Measurements from ENCODE around the gene ELL.
"Not testable (repeated sequence)": the region's sequence is repeated elsewhere in the genome, so short reads cannot be mapped to it uniquely, and the experiment has no call there.

ELL gene

DNA sequence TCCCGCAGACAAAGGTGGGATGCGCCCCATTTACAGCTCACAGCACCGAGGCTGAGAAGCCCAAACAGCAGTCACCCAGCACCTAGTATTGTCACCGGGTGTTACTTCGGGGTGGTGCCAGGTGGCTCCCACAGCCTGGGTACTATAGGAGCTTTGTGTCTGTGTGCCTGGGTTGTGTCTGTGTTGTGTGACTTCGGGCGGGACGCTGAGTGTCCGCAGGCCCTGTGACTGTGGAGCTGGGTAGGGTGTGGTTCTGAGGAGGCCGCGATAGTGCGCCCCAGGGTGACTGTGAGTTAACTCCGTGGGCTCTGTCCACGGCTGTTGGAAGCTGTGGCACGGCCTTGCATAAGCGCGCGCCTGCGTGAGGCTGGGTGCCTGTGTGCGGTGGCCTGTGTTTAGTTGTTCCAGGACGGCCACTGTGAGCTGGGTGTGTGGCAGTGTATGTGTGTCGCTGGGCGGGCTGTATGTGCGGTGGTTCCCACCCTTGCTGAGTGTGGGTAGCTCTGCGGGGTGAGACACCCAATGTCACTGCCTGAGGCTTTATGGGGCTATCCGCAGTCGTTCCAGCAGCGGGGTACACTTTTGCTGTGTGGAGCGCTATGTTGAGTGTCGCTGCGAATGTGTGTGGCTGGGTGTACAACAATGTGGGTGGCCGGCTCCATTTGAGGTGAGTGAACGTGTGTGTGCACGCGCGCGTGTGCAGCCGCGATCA is 103.2 kb downstream of the ELL start:
- DNase-seq, result peak; percentile 47

- peak; percentile 64 for DNase-seq
These were observed 103.8 kb downstream of the ELL start for GRCh38 chr19:18418029-18418482.

- DNase-seq, result peak; percentile 40
These were observed 104.4 kb downstream of the ELL start for GRCh38 chr19:18417250-18418028.

- DNase-seq, result peak; percentile 74
These were observed 105.1 kb downstream of the ELL start for GRCh38 chr19:18416778-18417249.

- no peak for DNase-seq
These were observed 106.5 kb downstream of the ELL start for GRCh38 chr19:18415178-18415867.

GRCh38 chr19:18414504-18415177 is 107.2 kb downstream of the ELL start:
- DNase-seq, result peak; percentile 16

- DNase-seq, result no peak
These were observed 109.1 kb downstream of the ELL start for GRCh38 chr19:18412610-18413239.

DNA sequence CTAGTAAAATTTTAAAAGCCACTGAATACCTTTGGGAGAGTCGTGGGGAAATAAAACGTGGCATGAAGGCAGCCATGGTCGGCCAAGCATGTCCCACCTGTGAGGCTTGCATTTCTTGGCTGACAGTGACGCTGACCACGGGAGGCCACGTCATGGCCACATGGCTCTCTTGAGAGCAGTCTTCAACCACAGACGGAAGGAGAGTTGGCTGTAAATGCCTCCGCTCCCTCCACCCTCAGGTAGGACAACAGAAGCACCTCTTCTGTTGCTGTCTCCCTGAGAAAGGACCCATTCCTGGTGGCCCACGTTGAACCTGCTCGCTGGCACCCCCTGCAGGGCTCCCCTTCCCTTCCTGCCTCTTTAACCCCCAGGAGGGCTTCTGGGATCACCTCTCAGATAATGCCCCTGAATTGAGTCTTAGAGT is 113.8 kb downstream of the ELL start:
- DNase-seq, result peak; percentile 61

DNA sequence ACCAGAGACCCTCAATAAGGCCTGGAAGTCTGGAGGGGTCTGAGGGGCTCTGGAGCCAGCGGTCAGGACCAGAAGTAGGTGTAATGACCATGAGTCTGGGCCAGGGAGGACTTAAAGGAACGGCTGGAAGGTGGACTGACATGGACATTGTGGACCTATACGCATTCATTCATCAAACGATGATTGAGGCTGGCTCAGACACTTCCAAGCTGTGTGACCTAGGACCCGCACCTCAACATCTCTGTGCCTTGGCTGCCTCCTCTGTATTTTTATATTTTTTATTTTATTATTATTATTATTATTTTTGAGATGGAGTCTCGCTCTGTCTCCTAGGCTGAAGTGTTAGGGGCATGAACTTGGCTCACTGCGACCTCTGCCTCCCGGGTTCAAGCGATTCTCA is 115.1 kb downstream of the ELL start:
- no peak for DNase-seq

DNA sequence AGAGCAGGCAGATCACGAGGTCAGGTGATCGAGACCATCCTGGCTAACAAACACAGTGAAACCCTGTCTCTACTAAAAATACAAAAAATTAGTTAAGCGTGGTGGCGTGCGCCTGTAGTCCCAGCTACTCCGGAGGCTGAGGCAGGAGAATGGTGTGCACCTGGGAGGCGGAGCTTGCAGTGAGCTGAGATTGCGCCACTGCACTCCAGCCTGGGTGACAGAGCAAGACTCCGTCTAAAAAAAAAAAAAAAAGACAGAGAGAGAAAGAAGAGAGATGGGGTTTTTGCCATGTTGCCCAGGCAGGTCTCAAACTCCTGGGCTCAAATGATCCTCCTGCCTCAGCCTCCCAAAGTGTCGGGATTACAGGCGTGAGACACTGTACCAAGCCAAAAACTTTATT is 116.1 kb downstream of the ELL start:
- not testable (repeated sequence) for DNase-seq

- DNase-seq, result not testable (repeated sequence)
These were observed 119.2 kb downstream of the ELL start for GRCh38 chr19:18402455-18403248.

GRCh38 chr19:18401580-18402112 is 120.2 kb downstream of the ELL start:
- no peak for DNase-seq

DNA sequence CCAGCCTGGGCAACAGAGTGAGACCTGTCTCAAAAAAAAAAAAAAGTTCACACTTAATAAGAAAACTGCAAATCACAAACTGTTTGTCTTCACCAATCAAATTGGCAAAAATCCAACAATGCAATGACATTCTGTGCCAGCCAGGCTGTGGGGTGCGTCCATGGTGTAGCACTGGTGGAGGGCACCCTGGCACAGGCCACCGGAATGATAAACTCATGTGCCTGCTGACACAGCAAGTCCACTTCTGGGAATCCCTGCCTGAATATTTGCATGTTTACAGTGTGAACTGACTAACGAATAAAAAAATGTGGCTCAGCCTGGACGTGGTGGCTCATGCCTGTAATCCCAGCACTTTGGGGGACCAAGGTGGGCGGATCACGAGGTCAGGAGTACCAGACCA is 122.9 kb downstream of the ELL start:
- no peak for DNase-seq

- no peak for DNase-seq
These were observed 124.3 kb downstream of the ELL start, which contains the start of gene LRRC25 for GRCh38 chr19:18397242-18398202. Gene LRRC25 (minus strand): TSS chr19:18397622. CDS start chr19:18396963, 659 bp downstream.

DNA sequence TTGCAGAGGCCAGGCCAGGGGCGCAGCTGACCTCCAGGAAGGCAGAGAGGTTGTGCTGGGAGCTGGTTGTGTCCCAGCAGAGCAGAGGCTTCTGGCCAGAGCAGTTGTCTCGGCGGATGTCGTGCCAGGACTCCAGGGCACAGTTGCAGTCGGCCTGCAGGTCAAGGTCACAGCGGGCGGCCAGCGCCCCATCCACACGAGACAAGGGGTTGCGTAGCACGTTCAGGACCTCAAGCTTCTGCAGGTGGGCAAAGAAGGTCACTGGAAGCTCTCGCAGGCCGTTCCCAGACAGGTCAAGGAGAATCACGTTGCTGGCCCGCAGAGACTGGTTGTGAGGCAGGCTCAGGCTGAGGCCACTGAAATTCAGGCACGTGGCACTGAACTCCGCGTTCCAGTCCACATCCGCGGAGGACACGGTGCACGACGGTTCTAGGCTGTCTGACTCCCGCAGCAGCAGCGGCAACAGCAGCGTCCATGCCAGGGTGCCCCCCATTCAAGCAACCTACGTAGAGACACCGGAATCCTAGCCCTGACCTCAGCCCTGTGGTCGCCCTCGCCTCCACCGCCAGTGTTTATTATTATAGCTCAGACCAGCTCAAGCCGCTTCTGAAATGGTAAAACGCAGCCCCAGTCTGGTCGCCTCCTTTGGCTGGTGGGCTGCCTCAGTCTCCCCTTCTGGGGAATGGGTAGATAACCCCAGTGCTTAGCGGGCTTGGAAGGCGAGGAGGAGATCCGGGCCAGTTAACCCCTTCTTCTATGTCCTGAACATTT is 125.2 kb downstream of the ELL start:
- DNase-seq, result no peak

- DNase-seq, result no peak
These were observed 128.0 kb downstream of the ELL start for GRCh38 chr19:18393836-18394235.

DNA sequence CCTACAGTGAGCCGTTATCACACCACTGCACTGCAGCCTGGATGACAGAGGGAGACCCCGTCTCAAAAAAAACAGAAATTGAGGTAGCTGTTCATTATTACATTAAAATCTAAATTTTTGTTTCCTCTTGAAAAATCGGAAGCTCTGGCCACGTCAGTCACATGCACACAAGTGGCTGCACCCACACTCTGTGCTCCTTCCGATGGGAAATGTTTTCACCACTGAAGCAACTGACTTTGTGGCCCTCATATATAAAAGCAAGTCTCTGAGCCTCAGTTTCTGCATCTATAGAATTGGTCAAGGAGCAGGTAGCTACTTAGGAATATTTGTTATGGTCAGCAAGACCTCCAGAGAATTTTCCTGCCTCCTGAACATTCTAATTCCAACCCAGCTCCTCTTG is 128.9 kb downstream of the ELL start:
- DNase-seq, result no peak
